Hepatocyte (in vitro differentiated cells): ENCODE data around the gene SOX8. TPM values are rescaled to one million over a fixed set of nuclear protein-coding genes. Genes with fewer than 3 reads are reported as not detected.

Source experiments
- DNase-seq: peaks from one replicate; pipeline ENCODE4 v3.0.0-alpha.2; 2016; ENCODE audit warnings: low spot score
- H2AFZ ChIP-seq: fragments of 200-600 bp; sonication (generic); 2 replicates; pipeline ENCODE4 v1.6.0; 2016; ENCODE audit warnings: antibody characterized with exemption, mild to moderate bottlenecking
- H3K27ac ChIP-seq: fragments of 200-600 bp; sonication (generic); 2 replicates; pipeline ENCODE4 v1.5.1; 2016; ENCODE audit warnings: mild to moderate bottlenecking
- H3K27me3 ChIP-seq: fragments of 200-600 bp; sonication (generic); 2 replicates; pipeline ENCODE4 v1.6.1; 2016
- H3K36me3 ChIP-seq: fragments of 200-600 bp; sonication (generic); replicated peaks from 2 replicates; pipeline ENCODE4 v1.5.1; 2016; ENCODE audit warnings: low read depth; ENCODE audit not compliant: insufficient read depth
- H3K4me1 ChIP-seq: fragments of 200-600 bp; sonication (generic); 2 replicates; pipeline ENCODE4 v1.5.1; 2016; ENCODE audit warnings: mild to moderate bottlenecking, moderate library complexity; ENCODE audit not compliant: insufficient read depth
- H3K4me2 ChIP-seq: fragments of 200-600 bp; sonication (generic); 2 replicates; pipeline ENCODE4 v1.6.0; 2016
- H3K4me3 ChIP-seq: fragments of 200-600 bp; sonication (generic); 2 replicates; pipeline ENCODE4 v1.5.1; 2016; ENCODE audit warnings: mild to moderate bottlenecking
- H3K79me2 ChIP-seq: fragments of 200-600 bp; sonication (generic); 2 replicates; pipeline ENCODE4 v1.6.0; 2017; ENCODE audit warnings: mild to moderate bottlenecking
- H3K9me2 ChIP-seq: fragments of 200-600 bp; sonication (generic); replicated peaks from 2 replicates; pipeline ENCODE4 v1.6.0; 2017; ENCODE audit warnings: mild to moderate bottlenecking; ENCODE audit not compliant: insufficient read depth
- H3K9me3 ChIP-seq: fragments of 200-600 bp; sonication (generic); 2 replicates; pipeline ENCODE4 v1.5.1; 2016; ENCODE audit warnings: low read depth, mild to moderate bottlenecking
- H4K20me1 ChIP-seq: fragments of 200-600 bp; sonication (generic); 2 replicates; pipeline ENCODE4 v1.6.0; 2016; ENCODE audit warnings: mild to moderate bottlenecking; ENCODE audit not compliant: insufficient read depth, poor library complexity, severe bottlenecking
- EZH2 ChIP-seq: fragments of 200-600 bp; sonication (generic); IDR thresholded peaks from 2 replicates; pipeline ENCODE4 v1.6.1; 2016; ENCODE audit warnings: antibody characterized with exemption, mild to moderate bottlenecking, borderline replicate concordance
- EZH2phosphoT487 ChIP-seq: fragments of 200-600 bp; sonication (generic); IDR thresholded peaks from one replicate; pipeline ENCODE4 v1.6.1; 2018; ENCODE audit warnings: antibody characterized with exemption, mild to moderate bottlenecking, low read depth, moderate library complexity; ENCODE audit not compliant: unreplicated experiment, severe bottlenecking
- WGBS: methylation state at CpG from one replicate; pipeline ENCODE4 v1.1.6; 2016; ENCODE audit warnings: low lambda C conversion rate; ENCODE audit errors: missing lambda C conversion rate; 5-methylcytosine and 5-hydroxymethylcytosine counted together
- polyA plus RNA-seq: library from polyadenylated mRNA; unstranded; fragments of >200 nt; fragmentation: Nextera tagmentation; extraction: Ambion mirVana; gene quantifications from 2 replicates; pipeline ENCODE4 v1.2.1, GENCODE V29; 2016
- total RNA-seq: library from RNA; depleted of rRNA; stranded (reverse); fragments of >200 nt; gene quantifications from 2 replicates; pipeline ENCODE4 v1.2.3, GENCODE V29; 2014
- TF ChIP-seq, protein P1 (sequence below): fragments of 200-600 bp; sonication (generic); IDR thresholded peaks from 2 replicates; pipeline ENCODE4 v1.5.1; 2016; ENCODE audit warnings: antibody characterized with exemption, mild to moderate bottlenecking; ENCODE audit not compliant: poor library complexity

SOX8 gene
- total RNA-seq (2.7 and 3.8 TPM in 2 replicates), polyA plus RNA-seq (3.8 and 4.7 TPM in 2 replicates)

DNA sequence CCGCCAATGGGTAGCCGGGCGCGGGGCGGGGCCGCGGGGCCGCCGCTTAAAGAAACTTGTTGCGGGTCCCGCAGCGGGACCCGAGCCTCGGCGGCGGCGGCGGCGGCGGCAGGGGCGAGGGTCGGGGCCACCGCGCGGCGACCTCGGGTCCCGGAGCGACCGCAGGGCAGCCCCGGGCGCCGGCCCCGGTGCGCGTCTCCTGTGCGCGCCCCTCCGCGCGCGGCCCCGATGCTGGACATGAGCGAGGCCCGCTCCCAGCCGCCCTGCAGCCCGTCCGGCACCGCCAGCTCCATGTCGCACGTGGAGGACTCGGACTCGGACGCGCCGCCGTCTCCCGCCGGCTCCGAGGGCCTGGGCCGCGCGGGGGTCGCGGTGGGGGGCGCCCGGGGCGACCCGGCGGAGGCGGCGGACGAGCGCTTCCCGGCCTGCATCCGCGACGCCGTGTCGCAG lies at the start of gene SOX8:
Gene SOX8 (plus strand): TSS at position 76 of the 450 bp plus-strand sequence. CDS start 153 bp downstream, at position 229.
- Histone ChIP-seq H3K4me3 (peak within 1 kb of the TSS; percentile 61), H3K36me3 (no peaks in the 10 kb centered on the region), H2AFZ (peak within 1 kb of the TSS; percentile 35), H3K4me2 (peak within 1 kb of the TSS; percentile 98), H3K4me1 (peaks cover 11% of the 10 kb centered on the region), H4K20me1 (peaks cover 2% of the 10 kb centered on the region), H3K27me3 (peaks cover 22% of the 10 kb centered on the region), H3K79me2 (no peaks in the 10 kb centered on the region), H3K9me2 (no peaks in the 10 kb centered on the region), H3K27ac (no peak within 1 kb of the TSS), H3K9me3 (no peaks in the 10 kb centered on the region)
- TF ChIP-seq EZH2 (no peak), EZH2phosphoT487 (no peak)
- TF ChIP-seq, protein P1, sequence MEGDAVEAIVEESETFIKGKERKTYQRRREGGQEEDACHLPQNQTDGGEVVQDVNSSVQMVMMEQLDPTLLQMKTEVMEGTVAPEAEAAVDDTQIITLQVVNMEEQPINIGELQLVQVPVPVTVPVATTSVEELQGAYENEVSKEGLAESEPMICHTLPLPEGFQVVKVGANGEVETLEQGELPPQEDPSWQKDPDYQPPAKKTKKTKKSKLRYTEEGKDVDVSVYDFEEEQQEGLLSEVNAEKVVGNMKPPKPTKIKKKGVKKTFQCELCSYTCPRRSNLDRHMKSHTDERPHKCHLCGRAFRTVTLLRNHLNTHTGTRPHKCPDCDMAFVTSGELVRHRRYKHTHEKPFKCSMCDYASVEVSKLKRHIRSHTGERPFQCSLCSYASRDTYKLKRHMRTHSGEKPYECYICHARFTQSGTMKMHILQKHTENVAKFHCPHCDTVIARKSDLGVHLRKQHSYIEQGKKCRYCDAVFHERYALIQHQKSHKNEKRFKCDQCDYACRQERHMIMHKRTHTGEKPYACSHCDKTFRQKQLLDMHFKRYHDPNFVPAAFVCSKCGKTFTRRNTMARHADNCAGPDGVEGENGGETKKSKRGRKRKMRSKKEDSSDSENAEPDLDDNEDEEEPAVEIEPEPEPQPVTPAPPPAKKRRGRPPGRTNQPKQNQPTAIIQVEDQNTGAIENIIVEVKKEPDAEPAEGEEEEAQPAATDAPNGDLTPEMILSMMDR: no peak
- peak; percentile 41 for DNase-seq
- 2% methylated on average over 9 of the region's 80 CpGs for WGBS

DNA sequence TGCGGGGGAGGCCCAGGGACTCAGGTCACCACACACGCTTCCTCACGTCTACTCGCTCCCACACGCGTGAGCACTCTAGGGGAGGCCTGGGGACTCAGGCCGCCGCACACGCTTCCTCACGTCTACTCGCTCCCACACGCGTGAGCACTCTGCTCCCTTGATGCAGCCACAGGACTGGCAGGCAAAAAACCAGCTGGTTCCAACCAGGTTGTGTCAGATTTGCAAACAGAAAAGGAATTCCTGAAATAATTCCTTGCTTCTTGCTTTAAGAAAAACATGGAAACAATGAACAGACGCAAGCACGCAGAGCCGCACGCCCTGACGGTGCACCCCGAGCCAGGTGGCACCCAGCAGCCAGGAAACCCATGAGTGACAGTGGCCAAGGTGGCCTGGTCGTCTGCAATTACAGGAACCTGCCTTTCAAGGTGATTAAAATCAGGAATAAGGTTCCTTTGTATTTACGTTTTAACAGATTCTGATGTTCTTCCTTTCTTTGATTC lies 48.7 kb upstream of the SOX8 start:
- Histone ChIP-seq H3K4me1 (no peaks in the 10 kb centered on the region), H3K27me3 (no peaks in the 10 kb centered on the region), H3K4me3 (no peak overlapping the region), H3K27ac (no peak overlapping the region), H4K20me1 (no peaks in the 10 kb centered on the region), H2AFZ (no peak overlapping the region), H3K9me2 (no peaks in the 10 kb centered on the region), H3K4me2 (no peak overlapping the region), H3K79me2 (no peaks in the 10 kb centered on the region), H3K9me3 (no peaks in the 10 kb centered on the region), H3K36me3 (no peaks in the 10 kb centered on the region)
- 90% methylated on average over 21 of the region's 21 CpGs for WGBS
- TF ChIP-seq EZH2: no peak
- no peak for DNase-seq

DNA sequence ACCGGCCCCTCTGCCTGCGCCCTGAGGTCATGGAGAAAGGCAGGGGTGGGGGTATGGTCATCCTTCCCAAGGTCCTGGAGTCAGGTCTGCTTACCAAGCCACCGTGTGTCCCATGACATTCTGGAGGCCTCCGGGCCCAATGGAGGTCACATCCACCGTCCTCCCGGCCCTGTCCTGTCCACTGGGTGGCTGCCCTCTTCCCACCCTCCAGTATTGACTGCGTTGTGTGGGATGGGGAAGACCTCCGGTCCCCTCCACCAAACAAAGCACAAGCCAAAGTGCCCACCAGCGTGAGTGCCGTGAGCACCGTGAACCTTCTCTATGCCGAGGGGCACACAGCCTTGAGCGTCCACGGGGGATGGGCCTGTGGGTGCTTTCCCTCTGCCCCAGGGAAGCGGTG lies 48.0 kb upstream of the SOX8 start:
- no peak overlapping the region for H2AFZ ChIP-seq
- H3K27ac ChIP-seq: no peak overlapping the region
- H3K36me3 ChIP-seq: no peaks in the 10 kb centered on the region
- H3K4me3 ChIP-seq: no peak overlapping the region
- H3K4me1 ChIP-seq: no peaks in the 10 kb centered on the region
- H4K20me1 ChIP-seq: no peaks in the 10 kb centered on the region
- no peak for DNase-seq
- TF ChIP-seq EZH2phosphoT487 (no peak), EZH2 (no peak)
- TF ChIP-seq, protein P1: no peak
- H3K9me2 ChIP-seq: no peaks in the 10 kb centered on the region
- WGBS: 96% methylated on average over 15 of the region's 15 CpGs
- no peak overlapping the region for H3K4me2 ChIP-seq
- H3K27me3 ChIP-seq: no peaks in the 10 kb centered on the region
- no peaks in the 10 kb centered on the region for H3K79me2 ChIP-seq
- H3K9me3 ChIP-seq: no peaks in the 10 kb centered on the region

DNA sequence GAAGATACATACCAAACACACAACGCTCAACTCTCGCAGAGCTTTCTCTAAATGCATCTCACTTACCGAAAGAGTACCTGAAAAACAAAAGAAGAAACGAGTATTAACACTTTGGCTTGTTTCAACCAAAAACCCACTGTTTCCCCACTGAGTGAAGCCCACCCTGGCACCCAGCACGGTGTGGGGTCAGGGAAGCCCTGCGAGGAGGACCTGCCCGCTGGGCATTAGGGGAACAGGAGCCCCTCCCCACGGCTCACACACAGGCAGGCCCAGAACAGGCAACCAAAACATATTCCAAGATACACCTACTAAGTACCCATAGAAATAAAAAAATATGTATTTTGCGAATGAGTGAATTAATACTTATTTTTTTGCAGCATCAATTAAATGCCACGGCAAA lies 47.4 kb upstream of the SOX8 start:
- Histone ChIP-seq H4K20me1 (no peaks in the 10 kb centered on the region), H3K4me3 (no peak overlapping the region), H3K9me2 (no peaks in the 10 kb centered on the region), H3K9me3 (no peaks in the 10 kb centered on the region), H3K4me2 (no peak overlapping the region), H3K27me3 (no peaks in the 10 kb centered on the region), H3K36me3 (no peaks in the 10 kb centered on the region), H2AFZ (no peak overlapping the region), H3K27ac (no peak overlapping the region), H3K4me1 (no peaks in the 10 kb centered on the region), H3K79me2 (no peaks in the 10 kb centered on the region)
- no peak for DNase-seq
- no peak for TF ChIP-seq EZH2phosphoT487
- TF ChIP-seq, protein P1: no peak
- TF ChIP-seq EZH2: no peak
- 96% methylated on average over 10 of the region's 10 CpGs for WGBS
